Endodermal cell (in vitro differentiated cells): ENCODE results near the gene AFF3. TPM values are rescaled to one million over a fixed set of nuclear protein-coding genes. Genes with fewer than 3 reads are reported as not detected.
A peak's percentile ranks its signal among the peaks of the same experiment; 100 is the strongest.
"Not testable (repeated sequence)": the region's sequence is repeated elsewhere in the genome, so short reads cannot be mapped to it uniquely, and the experiment has no call there.

Experiments
- DNase-seq: peaks from one replicate; pipeline ENCODE4 v3.0.0-alpha.2; 2017
- H3K27ac ChIP-seq: 2 replicates; pipeline ENCODE4 v1.5.1; 2013; ENCODE audit warnings: mild to moderate bottlenecking, low read depth, low read length, moderate library complexity
- H3K27me3 ChIP-seq: 2 replicates; pipeline ENCODE4 v1.6.1; 2013; ENCODE audit warnings: mild to moderate bottlenecking, low read length, moderate library complexity; ENCODE audit not compliant: insufficient read depth, control insufficient read depth, poor library complexity, severe bottlenecking
- H3K36me3 ChIP-seq: 2 replicates; pipeline ENCODE4 v1.7.0; 2013; ENCODE audit warnings: mild to moderate bottlenecking, low read length, moderate library complexity; ENCODE audit not compliant: control insufficient read depth, insufficient read depth
- H3K4me1 ChIP-seq: one replicate; pipeline ENCODE4 v1.7.0; 2013; ENCODE audit warnings: low read length; ENCODE audit not compliant: control insufficient read depth, insufficient read depth
- H3K4me3 ChIP-seq: 2 replicates; pipeline ENCODE4 v1.5.1; 2013; ENCODE audit warnings: mild to moderate bottlenecking, low read length, moderate library complexity
- H3K9ac ChIP-seq: 2 replicates; pipeline ENCODE4 v1.6.1; 2013; ENCODE audit warnings: mild to moderate bottlenecking, low read length, moderate library complexity; ENCODE audit not compliant: poor library complexity, severe bottlenecking; ENCODE audit errors: extremely low read depth
- H3K9me3 ChIP-seq: 2 replicates; pipeline ENCODE4 v1.6.1; 2013; ENCODE audit warnings: mild to moderate bottlenecking, low read length, moderate library complexity; ENCODE audit not compliant: control insufficient read depth
- H3K27ac Mint-ChIP-seq: 2 replicates; pipeline ENCODE4 v1.8.0; 2020; ENCODE audit warnings: mixed read lengths
- H3K27me3 Mint-ChIP-seq: 2 replicates; pipeline ENCODE4 v1.8.0; 2021; ENCODE audit warnings: mild to moderate bottlenecking, mixed read lengths; ENCODE audit not compliant: insufficient read depth
- H3K36me3 Mint-ChIP-seq: 2 replicates; pipeline ENCODE4 v1.8.0; 2020; ENCODE audit warnings: low read depth, mixed read lengths
- H3K4me1 Mint-ChIP-seq: 2 replicates; pipeline ENCODE4 v1.8.0; 2020; ENCODE audit warnings: mixed read lengths
- H3K4me3 Mint-ChIP-seq: 2 replicates; pipeline ENCODE4 v1.8.0; 2020; ENCODE audit warnings: mild to moderate bottlenecking, moderate library complexity, mixed read lengths
- H3K9me3 Mint-ChIP-seq: 2 replicates; pipeline ENCODE4 v1.8.0; 2020; ENCODE audit warnings: mild to moderate bottlenecking, mixed read lengths
- CTCF ChIP-seq: fragments of 200-600 bp; sonication (generic); conservative IDR thresholded peaks from 2 replicates; pipeline ENCODE4 v1.5.0; 2021; ENCODE audit warnings: antibody characterized with exemption, mild to moderate bottlenecking
- WGBS, 2 experiments: methylation state at CpG; one replicate each; pipeline versions ENCODE4 v1.1.5 to v1.1.7; 2013; ENCODE audit warnings: missing lambda C conversion rate in 2 of 2, mixed read lengths in 1 of 2; ENCODE audit not compliant: insufficient coverage in 1 of 2, insufficient read length in 1 of 2; 5-methylcytosine and 5-hydroxymethylcytosine counted together
- total RNA-seq, 2 donors: library from RNA; stranded (reverse); fragmentation: NEBNext Ultra II Directional in 1 of 2; extraction: Animal tissue kit (Norgen Biotek cat#: 25700) in 1 of 2; gene quantifications; 2 replicates in 1 of 2; 3 replicates in 1 of 2; pipeline ENCODE4 v1.2.1, GENCODE V29; 2021

AFF3 gene
- total RNA-seq, 2 donors from 2014 or later: 0.62 to 0.73 TPM

GRCh38 chr2:100098855-100099254 is 43.5 kb downstream of the AFF3 start:
- H3K27me3 Mint-ChIP-seq: peaks cover 35% of the 10 kb centered on the region
- not testable (repeated sequence) for H3K4me3 Mint-ChIP-seq, H3K4me3 ChIP-seq, H3K27ac ChIP-seq, H3K9ac ChIP-seq, H3K4me1 Mint-ChIP-seq, H3K9me3 Mint-ChIP-seq, DNase-seq, H3K36me3 Mint-ChIP-seq, H3K4me1 ChIP-seq, H3K9me3 ChIP-seq, H3K36me3 ChIP-seq, H3K27ac Mint-ChIP-seq
- H3K27me3 ChIP-seq: peaks cover 18% of the 10 kb centered on the region
- WGBS, 2 experiments: no CpG with 5 or more reads among the region's 8 CpGs

GRCh38 chr2:100097611-100098294 is 44.6 kb downstream of the AFF3 start:
- not testable (repeated sequence) for DNase-seq, H3K9me3 Mint-ChIP-seq, H3K9me3 ChIP-seq, H3K4me1 ChIP-seq, H3K27me3 ChIP-seq, H3K4me3 ChIP-seq, H3K4me3 Mint-ChIP-seq, H3K9ac ChIP-seq, H3K27ac ChIP-seq, H3K4me1 Mint-ChIP-seq, H3K36me3 ChIP-seq, H3K36me3 Mint-ChIP-seq, H3K27ac Mint-ChIP-seq
- WGBS, 2 experiments: no CpG with 5 or more reads among the region's 7 CpGs
- peaks cover 26% of the 10 kb centered on the region for H3K27me3 Mint-ChIP-seq

- H3K9me3 ChIP-seq, H3K36me3 ChIP-seq, H3K9me3 Mint-ChIP-seq, H3K4me1 ChIP-seq, DNase-seq, H3K27ac Mint-ChIP-seq, H3K36me3 Mint-ChIP-seq, H3K4me3 ChIP-seq, H3K4me3 Mint-ChIP-seq, H3K27ac ChIP-seq, H3K27me3 ChIP-seq, H3K9ac ChIP-seq, H3K4me1 Mint-ChIP-seq: not testable (repeated sequence)
- WGBS, 2 experiments: 74% methylated on average over 5 of the region's 10 CpGs; no CpG with 5 or more reads in 1 of the 2 experiments
- TF ChIP-seq CTCF: peak; percentile 32
- H3K27me3 Mint-ChIP-seq: peaks cover 18% of the 10 kb centered on the region
Measured at GRCh38 chr2:100095845-100096244, 46.5 kb downstream of the AFF3 start.

GRCh38 chr2:100091807-100092206 is 50.6 kb downstream of the AFF3 start:
- not testable (repeated sequence) for DNase-seq, H3K4me1 Mint-ChIP-seq, H3K36me3 ChIP-seq, H3K4me3 ChIP-seq, H3K27ac ChIP-seq, H3K27me3 Mint-ChIP-seq, H3K4me1 ChIP-seq, H3K27me3 ChIP-seq, H3K4me3 Mint-ChIP-seq, H3K9me3 Mint-ChIP-seq, H3K36me3 Mint-ChIP-seq, H3K27ac Mint-ChIP-seq, H3K9me3 ChIP-seq, H3K9ac ChIP-seq
- 83% methylated on average over 5 of the region's 8 CpGs; no CpG with 5 or more reads in 1 of the 2 experiments for WGBS, 2 experiments

- not testable (repeated sequence) for H3K27me3 ChIP-seq, H3K36me3 Mint-ChIP-seq, DNase-seq, H3K9me3 Mint-ChIP-seq, H3K9me3 ChIP-seq, H3K4me1 Mint-ChIP-seq, H3K9ac ChIP-seq, H3K27ac ChIP-seq, H3K4me3 ChIP-seq, H3K27me3 Mint-ChIP-seq, H3K36me3 ChIP-seq, H3K4me1 ChIP-seq, H3K4me3 Mint-ChIP-seq, H3K27ac Mint-ChIP-seq
- WGBS, 2 experiments: 88% methylated on average over 2 of the region's 2 CpGs; no CpG with 5 or more reads in 1 of the 2 experiments
Measured at GRCh38 chr2:100085744-100086143, 56.6 kb downstream of the AFF3 start.

GRCh38 chr2:100083421-100084216 is 58.8 kb downstream of the AFF3 start:
- H3K9me3 ChIP-seq, H3K9ac ChIP-seq, H3K27ac Mint-ChIP-seq, H3K27me3 Mint-ChIP-seq, H3K4me1 ChIP-seq, H3K27me3 ChIP-seq, H3K36me3 ChIP-seq, H3K27ac ChIP-seq, H3K4me3 Mint-ChIP-seq, H3K4me3 ChIP-seq, H3K9me3 Mint-ChIP-seq, H3K4me1 Mint-ChIP-seq, DNase-seq, H3K36me3 Mint-ChIP-seq: not testable (repeated sequence)
- WGBS, 2 experiments: 92% methylated on average over 2 to 15 of the region's 17 CpGs
